Measurements from ENCODE around the gene GJD4. TPM values are rescaled to one million over a fixed set of nuclear protein-coding genes. Genes with fewer than 3 reads are reported as not detected.

The GJD4 gene
- total RNA-seq, 1 donor from 2014 or later = not detected

GRCh38 chr10:35652824-35653223 is 47.7 kb downstream of the GJD4 start:
- Mint-ChIP-seq H3K9me3 (no peaks in the 10 kb centered on the region), H3K36me3 (ENCODE audit: low read depth) (no peaks in the 10 kb centered on the region), H3K4me3 (no peak overlapping the region), H3K27me3 (ENCODE audit: low read depth) (peaks cover 13% of the 10 kb centered on the region), H3K4me1 (no peaks in the 10 kb centered on the region), H3K27ac (ENCODE audit: unreplicated experiment) (no peak overlapping the region)
- TF ChIP-seq CTCF (conservative IDR thresholded peaks at IDR 0.05) = no peak
- DNase-seq (ENCODE audit: low read depth, low spot score) = no peak

- H3K9me3 Mint-ChIP-seq = no peaks in the 10 kb centered on the region
- H3K36me3 Mint-ChIP-seq (ENCODE audit: low read depth) = no peaks in the 10 kb centered on the region
- H3K4me1 Mint-ChIP-seq = no peaks in the 10 kb centered on the region
- TF ChIP-seq CTCF (conservative IDR thresholded peaks at IDR 0.05) = no peak
- no peak for DNase-seq (ENCODE audit: low read depth, low spot score)
- peaks cover under 1% of the 10 kb centered on the region for H3K27me3 Mint-ChIP-seq (ENCODE audit: low read depth)
- H3K27ac Mint-ChIP-seq (ENCODE audit: unreplicated experiment) = no peak overlapping the region
- no peak overlapping the region for H3K4me3 Mint-ChIP-seq
These were observed 52.5 kb downstream of the GJD4 start for GRCh38 chr10:35657621-35658020.

Other genes with a start within 250 kb of the GJD4 start
- 3.5 and 3.7 TPM in 2 replicates for gene FZD8, start 37.0 kb downstream of the GJD4 start, total RNA-seq